OCI-LY7 (cell line): ENCODE data around the gene KRTAP4-9. TPM values are rescaled to one million over a fixed set of nuclear protein-coding genes. Genes with fewer than 3 reads are reported as not detected.
"Not testable (repeated sequence)": the region's sequence is repeated elsewhere in the genome, so short reads cannot be mapped to it uniquely, and the experiment has no call there.

ENCODE experiments used
- BruUV-seq: library from RNA; stranded (reverse); fragments of 400-500 nt; replicated peaks from 2 replicates; lab custom pipeline; 2021; lab: Mats Ljungman, UMichigan
- CTCF ChIA-PET: fragments of 300-600 bp; sonication (Branson Sonifier 250); formaldehyde crosslinking; loops from one replicate; lab custom pipeline; 2022; ENCODE audit warnings: antibody characterized with exemption; ENCODE audit not compliant: unreplicated experiment; lab: Charles Lee
- POLR2A ChIA-PET: fragments of 300-600 bp; sonication (Branson Sonifier 250); formaldehyde crosslinking; loops from one replicate; lab custom pipeline; 2022; ENCODE audit warnings: antibody characterized with exemption; lab: Charles Lee
- DNase-seq: peaks from one replicate; pipeline ENCODE4 v3.0.0-alpha.2; 2015; ENCODE audit warnings: low spot score
- H2AFZ ChIP-seq: fragments of 200-600 bp; sonication (generic), shearing (Covaris generic); 2 replicates; pipeline ENCODE4 v1.6.1; 2014; ENCODE audit warnings: mild to moderate bottlenecking, antibody characterized with exemption, low read length, moderate library complexity
- H3K27ac ChIP-seq: fragments of 200-600 bp; sonication (generic); 2 replicates; pipeline ENCODE4 v1.5.1; 2014; ENCODE audit warnings: mixed run types, low read depth, mild to moderate bottlenecking, moderate library complexity, low read length, inconsistent platforms; ENCODE audit not compliant: poor library complexity, severe bottlenecking
- H3K36me3 ChIP-seq: fragments of 200-600 bp; sonication (generic); 2 replicates; pipeline ENCODE4 v1.6.1; 2014; ENCODE audit warnings: mild to moderate bottlenecking, antibody characterized with exemption, low read length, moderate library complexity, mixed read lengths; ENCODE audit not compliant: insufficient read depth
- H3K4me1 ChIP-seq: fragments of 200-600 bp; sonication (generic); 2 replicates; pipeline ENCODE4 v1.5.1; 2014; ENCODE audit warnings: mild to moderate bottlenecking, low read length; ENCODE audit not compliant: insufficient read depth, poor library complexity, severe bottlenecking
- H3K4me2 ChIP-seq: fragments of 200-600 bp; sonication (generic); 2 replicates; pipeline ENCODE4 v1.6.1; 2014; ENCODE audit warnings: mild to moderate bottlenecking, low read length
- H3K4me3 ChIP-seq: fragments of 200-600 bp; sonication (generic); 2 replicates; pipeline ENCODE4 v1.5.1; 2014; ENCODE audit warnings: mild to moderate bottlenecking, low read depth, low read length; ENCODE audit not compliant: poor library complexity, severe bottlenecking
- H3K79me2 ChIP-seq: fragments of 200-600 bp; sonication (generic); 2 replicates; pipeline ENCODE4 v1.6.1; 2016; ENCODE audit warnings: low read depth, mild to moderate bottlenecking, low read length, moderate library complexity, mixed read lengths; ENCODE audit not compliant: insufficient read depth
- H3K9me2 ChIP-seq: fragments of 200-600 bp; sonication (generic); 2 replicates; pipeline ENCODE4 v1.6.1; 2016; ENCODE audit warnings: mild to moderate bottlenecking, low read length, mixed read lengths; ENCODE audit not compliant: insufficient read depth
- H3K9me3 ChIP-seq: fragments of 200-600 bp; sonication (generic); 2 replicates; pipeline ENCODE4 v1.6.1; 2014; ENCODE audit warnings: mild to moderate bottlenecking, mixed run types, low read length, mixed read lengths
- H4K20me1 ChIP-seq: fragments of 200-600 bp; sonication (generic); 2 replicates; pipeline ENCODE4 v1.6.1; 2014; ENCODE audit warnings: mild to moderate bottlenecking, antibody characterized with exemption, low read length, moderate library complexity, mixed read lengths; ENCODE audit not compliant: insufficient read depth
- EZH2phosphoT487 ChIP-seq: fragments of 200-600 bp; sonication (generic); IDR thresholded peaks from 2 replicates; pipeline ENCODE4 v1.6.1; 2018; ENCODE audit warnings: low read depth, borderline replicate concordance, mild to moderate bottlenecking, mixed run types, antibody characterized with exemption, low read length, moderate library complexity, mixed read lengths
- intact Hi-C: fragments of 100-400 bp; cut with micrococcal nuclease; formaldehyde crosslinking; loops from one replicate; pipeline ENCODE4 v1.10.0; 2022; ENCODE audit not compliant: unreplicated experiment
- total RNA-seq, 2 experiments: library from RNA; depleted of rRNA in 1 of 2; stranded (reverse); fragments of >200 nt in 1 of 2; shearing (Covaris generic) in 1 of 2; gene quantifications; 2 replicates each; pipeline ENCODE4 v1.2.3, GENCODE V29; 2014 to 2022
- TF ChIP-seq, protein P1 (sequence below): fragments of 200-600 bp; sonication (generic); conservative IDR thresholded peaks from 2 replicates; pipeline ENCODE4 v1.5.1; 2014; ENCODE audit warnings: mild to moderate bottlenecking, antibody characterized with exemption, low read length, moderate library complexity, mixed read lengths

KRTAP4-9 gene
- total RNA-seq, 2 experiments from 2014 or later, result not detected

DNA sequence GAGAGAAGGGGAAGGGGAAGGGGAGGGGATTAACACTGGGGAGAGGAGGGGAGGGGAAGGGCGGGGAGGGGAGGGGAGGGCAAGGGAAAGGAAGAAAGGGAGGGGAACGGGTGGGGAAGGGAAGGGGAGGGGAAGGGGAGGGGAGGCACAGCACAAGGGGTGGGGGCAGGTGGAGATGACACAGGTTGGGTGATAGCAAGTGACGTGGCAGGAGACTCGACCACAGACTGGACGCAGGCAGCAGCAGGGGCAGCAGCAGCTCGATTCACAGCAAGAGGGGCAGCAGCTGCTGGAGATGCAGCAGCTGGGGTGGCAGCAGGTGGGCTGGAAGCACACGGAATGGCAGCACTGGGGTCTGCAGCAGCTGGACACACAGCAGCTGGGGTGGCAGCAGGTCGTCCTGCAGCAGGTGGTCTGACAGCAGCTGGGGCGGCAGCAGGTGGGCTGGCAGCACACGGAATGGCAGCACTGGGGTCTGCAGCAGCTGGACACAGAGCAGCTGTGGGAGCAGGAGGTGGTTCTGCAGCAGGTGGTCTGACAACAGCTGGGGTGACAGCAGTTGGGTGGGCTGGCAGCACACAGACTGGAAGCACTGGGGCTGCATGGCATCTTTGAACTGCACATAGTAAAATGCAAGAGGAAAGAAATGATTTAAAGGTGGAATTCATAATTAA is 3.5 kb upstream of the KRTAP4-9 start, which contains the start of gene KRTAP4-16:
Gene KRTAP4-16 (minus strand): TSS at position 624 of the 674 bp plus-strand sequence. CDS start 0 bp downstream, at position 624.
- Histone ChIP-seq H2AFZ (no peak within 1 kb of the TSS), H3K9me3 (no peaks in the 10 kb centered on the region), H3K4me3 (no peak within 1 kb of the TSS), H3K9me2 (no peaks in the 10 kb centered on the region), H4K20me1 (no peaks in the 10 kb centered on the region), H3K4me1 (no peaks in the 10 kb centered on the region), H3K36me3 (no peaks in the 10 kb centered on the region), H3K4me2 (no peak within 1 kb of the TSS), H3K79me2 (no peaks in the 10 kb centered on the region), H3K27ac (no peak within 1 kb of the TSS)
- ChIA-PET POLR2A (no interaction called here), CTCF (no interaction called here)
- intact Hi-C loops, result no loop called here
- BruUV-seq, result no TSS peak
- no peak for DNase-seq
- TF ChIP-seq, protein P1, sequence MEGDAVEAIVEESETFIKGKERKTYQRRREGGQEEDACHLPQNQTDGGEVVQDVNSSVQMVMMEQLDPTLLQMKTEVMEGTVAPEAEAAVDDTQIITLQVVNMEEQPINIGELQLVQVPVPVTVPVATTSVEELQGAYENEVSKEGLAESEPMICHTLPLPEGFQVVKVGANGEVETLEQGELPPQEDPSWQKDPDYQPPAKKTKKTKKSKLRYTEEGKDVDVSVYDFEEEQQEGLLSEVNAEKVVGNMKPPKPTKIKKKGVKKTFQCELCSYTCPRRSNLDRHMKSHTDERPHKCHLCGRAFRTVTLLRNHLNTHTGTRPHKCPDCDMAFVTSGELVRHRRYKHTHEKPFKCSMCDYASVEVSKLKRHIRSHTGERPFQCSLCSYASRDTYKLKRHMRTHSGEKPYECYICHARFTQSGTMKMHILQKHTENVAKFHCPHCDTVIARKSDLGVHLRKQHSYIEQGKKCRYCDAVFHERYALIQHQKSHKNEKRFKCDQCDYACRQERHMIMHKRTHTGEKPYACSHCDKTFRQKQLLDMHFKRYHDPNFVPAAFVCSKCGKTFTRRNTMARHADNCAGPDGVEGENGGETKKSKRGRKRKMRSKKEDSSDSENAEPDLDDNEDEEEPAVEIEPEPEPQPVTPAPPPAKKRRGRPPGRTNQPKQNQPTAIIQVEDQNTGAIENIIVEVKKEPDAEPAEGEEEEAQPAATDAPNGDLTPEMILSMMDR, result no peak
- TF ChIP-seq EZH2phosphoT487, result no peak

DNA sequence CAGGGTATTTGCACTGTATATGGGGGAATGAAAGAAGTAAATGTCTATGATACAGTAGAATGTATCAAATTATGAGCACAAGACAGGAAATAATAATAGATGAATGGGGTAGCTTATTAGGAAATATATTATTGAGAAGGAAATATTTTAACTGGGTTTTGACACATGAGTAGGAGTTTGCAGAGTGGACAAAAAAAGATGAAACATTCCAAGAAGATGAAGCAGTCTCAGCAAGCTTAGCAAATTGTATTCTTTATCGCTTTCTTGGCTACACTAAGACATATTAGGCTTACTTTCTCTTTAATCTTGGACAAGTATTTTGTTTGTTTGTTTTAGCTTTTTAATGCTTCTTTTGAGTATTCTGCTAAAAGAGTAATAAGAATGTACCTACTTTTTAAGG is 1.3 kb upstream of the KRTAP4-9 start:
- H3K4me2 ChIP-seq, result no peak overlapping the region
- TF ChIP-seq, protein P1, result no peak
- no peaks in the 10 kb centered on the region for H3K9me3 ChIP-seq
- no peaks in the 10 kb centered on the region for H4K20me1 ChIP-seq
- no peaks in the 10 kb centered on the region for H3K4me1 ChIP-seq
- H3K79me2 ChIP-seq, result no peaks in the 10 kb centered on the region
- intact Hi-C loops, result no loop called here
- H2AFZ ChIP-seq, result no peak overlapping the region
- no TSS peak for BruUV-seq
- ChIA-PET CTCF (no interaction called here), POLR2A (no interaction called here)
- H3K27ac ChIP-seq, result no peak overlapping the region
- H3K9me2 ChIP-seq, result no peaks in the 10 kb centered on the region
- DNase-seq, result no peak
- H3K4me3 ChIP-seq, result no peak overlapping the region
- no peaks in the 10 kb centered on the region for H3K36me3 ChIP-seq

DNA sequence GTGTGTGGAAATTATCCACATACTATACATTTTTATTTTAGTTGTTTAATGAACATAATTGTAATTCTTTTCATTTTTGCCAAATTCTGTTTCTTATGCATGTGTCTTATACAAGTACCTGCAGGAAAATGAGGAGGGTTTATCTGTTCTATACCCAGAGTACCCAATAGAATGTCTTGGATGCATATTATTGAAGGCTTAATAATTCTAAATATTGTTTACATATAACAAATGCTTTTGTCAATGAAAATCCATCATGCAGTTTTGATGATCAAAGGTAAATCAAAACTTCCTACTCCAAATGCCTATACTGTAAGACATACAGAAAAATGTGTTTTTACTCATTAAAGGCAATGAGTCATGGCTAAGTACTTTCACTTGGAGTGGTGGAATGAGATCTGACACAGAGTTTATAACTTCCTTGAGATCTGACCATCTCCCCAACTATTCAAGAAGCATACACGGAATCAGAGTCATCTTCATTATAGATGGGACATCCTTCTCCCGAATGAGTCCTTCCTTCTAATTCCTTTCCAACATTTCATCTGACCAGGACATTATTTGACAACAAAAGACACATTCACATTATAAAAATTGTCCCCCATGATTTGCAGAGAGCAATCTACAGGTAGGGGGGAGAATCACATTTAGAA is 677 bp upstream of the KRTAP4-9 start:
- H3K36me3 ChIP-seq, CTCF ChIA-PET, H3K79me2 ChIP-seq, DNase-seq, BruUV-seq, H4K20me1 ChIP-seq, H2AFZ ChIP-seq, H3K27ac ChIP-seq, H3K4me2 ChIP-seq, H3K4me1 ChIP-seq, H3K9me2 ChIP-seq, H3K9me3 ChIP-seq, POLR2A ChIA-PET, intact Hi-C loops, H3K4me3 ChIP-seq: not testable (repeated sequence)
